Ishikawa (cell line): Measurements from ENCODE around the gene CAMKK1.

Experiments
- CEBPB ChIP-seq: IDR thresholded peaks from 2 replicates; pipeline ENCODE4 v1.6.1; 2012
- CREB1 ChIP-seq: IDR thresholded peaks from 2 replicates; pipeline ENCODE4 v1.6.1; 2012; ENCODE audit warnings: low read depth
- EGR1 ChIP-seq: IDR thresholded peaks from 2 replicates; pipeline ENCODE4 v1.6.1; 2012
- EP300 ChIP-seq: IDR thresholded peaks from 2 replicates; pipeline ENCODE4 v1.6.1; 2012; ENCODE audit warnings: borderline replicate concordance
- FOXM1 ChIP-seq: IDR thresholded peaks from 2 replicates; pipeline ENCODE4 v1.6.1; 2012; ENCODE audit warnings: low read depth, borderline replicate concordance
- MAX ChIP-seq: IDR thresholded peaks from 2 replicates; pipeline ENCODE4 v1.6.1; 2012
- NFIC ChIP-seq: IDR thresholded peaks from 2 replicates; pipeline ENCODE4 v1.6.1; 2012
- RAD21 ChIP-seq: IDR thresholded peaks from 2 replicates; pipeline ENCODE4 v1.6.1; 2012; ENCODE audit warnings: low read depth
- REST ChIP-seq: IDR thresholded peaks from 2 replicates; pipeline ENCODE4 v1.6.1; 2012; ENCODE audit warnings: low read depth, mild to moderate bottlenecking
- TAF1 ChIP-seq: IDR thresholded peaks from 2 replicates; pipeline ENCODE4 v1.6.1; 2012; ENCODE audit warnings: low read depth, mild to moderate bottlenecking
- TCF12 ChIP-seq: IDR thresholded peaks from 2 replicates; pipeline ENCODE4 v1.6.1; 2012; ENCODE audit warnings: low read depth
- TEAD4 ChIP-seq: IDR thresholded peaks from 2 replicates; pipeline ENCODE4 v1.6.1; 2012
- USF1 ChIP-seq: IDR thresholded peaks from 2 replicates; pipeline ENCODE4 v1.6.1; 2012
- YY1 ChIP-seq: IDR thresholded peaks from 2 replicates; pipeline ENCODE4 v1.6.1; 2012; ENCODE audit warnings: low read depth
- ZBTB7A ChIP-seq: IDR thresholded peaks from 2 replicates; pipeline ENCODE4 v1.6.1; 2012; ENCODE audit warnings: low read depth

Gene CAMKK1

GRCh38 chr17:3815122-3815521 lies 77.7 kb downstream of the CAMKK1 start:
- no peak for TF ChIP-seq REST
- no peak for TF ChIP-seq USF1
- no peak for TF ChIP-seq EGR1
- TF ChIP-seq RAD21 = no peak
- no peak for TF ChIP-seq NFIC
- no peak for TF ChIP-seq TCF12
- no peak for TF ChIP-seq CEBPB
- TF ChIP-seq CREB1 = no peak
- TF ChIP-seq YY1 = no peak
- no peak for TF ChIP-seq EP300
- no peak for TF ChIP-seq TEAD4
- TF ChIP-seq FOXM1 = no peak

GRCh38 chr17:3814361-3814760 lies 78.5 kb downstream of the CAMKK1 start:
- TF ChIP-seq MAX (no peak), REST (no peak), CREB1 (no peak), EP300 (no peak), RAD21 (no peak), EGR1 (no peak), ZBTB7A (no peak), USF1 (no peak), TAF1 (no peak), TEAD4 (no peak)

GRCh38 chr17:3813171-3813570 lies 79.7 kb downstream of the CAMKK1 start:
- TF ChIP-seq ZBTB7A = no peak
- no peak for TF ChIP-seq MAX
- TF ChIP-seq YY1 = no peak
- no peak for TF ChIP-seq CREB1
- TF ChIP-seq RAD21 = no peak
- TF ChIP-seq EGR1 = no peak
- no peak for TF ChIP-seq FOXM1
- TF ChIP-seq CEBPB = no peak
- TF ChIP-seq REST = no peak
- no peak for TF ChIP-seq EP300
- no peak for TF ChIP-seq USF1
- TF ChIP-seq NFIC = no peak
- no peak for TF ChIP-seq TAF1
- no peak for TF ChIP-seq TEAD4

- TF ChIP-seq EP300 = no peak
- 0 out of 2 replicates have a peak, but pooled peaks have one; percentile 8 for TF ChIP-seq TEAD4
Observed at GRCh38 chr17:3812771-3813170, 80.1 kb downstream of the CAMKK1 start.

- TF ChIP-seq EP300 = no peak
- TF ChIP-seq FOXM1 = no peak
- TF ChIP-seq YY1 = no peak
- TF ChIP-seq CREB1 = no peak
- no peak for TF ChIP-seq ZBTB7A
- TF ChIP-seq RAD21 = no peak
- TF ChIP-seq EGR1 = no peak
- TF ChIP-seq TCF12 = no peak
Observed at GRCh38 chr17:3812284-3812683, 80.6 kb downstream of the CAMKK1 start.
